Uterus (tissue), 2 donors: Measurements from ENCODE around the gene NEGR1.

Experiments used
- CTCF ChIP-seq, 4 experiments: fragments of 200-600 bp in 2 of 4; fragments of 450-650 bp in 2 of 4; sonication (generic) in 2 of 4; IDR thresholded peaks; one replicate each; pipeline ENCODE4 v1.5.1; 2016 to 2019; ENCODE audit warnings: antibody characterized with exemption in 4 of 4, mild to moderate bottlenecking in 2 of 4, moderate library complexity in 1 of 4
- POLR2A ChIP-seq, 2 donors: fragments of 450-650 bp; IDR thresholded peaks; one replicate each; pipeline ENCODE4 v1.6.1; 2016; ENCODE audit warnings: antibody characterized with exemption in 2 of 2, mild to moderate bottlenecking in 1 of 2, moderate library complexity in 1 of 2

DNA sequence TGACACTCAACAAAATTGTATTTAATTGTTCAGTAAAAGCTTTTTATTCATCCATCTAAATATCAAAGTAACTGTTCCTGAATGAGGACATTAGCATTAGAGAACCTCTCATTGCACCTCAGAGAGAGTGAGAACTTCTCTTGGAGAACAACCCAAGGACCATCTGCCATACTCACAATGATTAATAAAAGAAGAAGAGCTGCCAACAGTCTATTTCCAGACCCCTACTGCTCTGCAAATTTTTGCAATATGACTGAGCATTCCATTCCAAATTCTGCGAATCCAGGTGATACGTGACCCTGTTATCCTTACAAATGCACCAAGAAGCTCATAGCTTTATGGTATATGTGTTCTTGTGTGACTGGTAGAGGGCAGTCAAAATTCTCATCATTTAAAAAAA is 422.5 kb downstream of the NEGR1 start:
- TF ChIP-seq CTCF (IDR thresholded peaks at IDR 0.05) (no peak), POLR2A (IDR thresholded peaks at IDR 0.05) (no peak)
